ENCODE results near the gene GRHL1.

The GRHL1 gene

DNA sequence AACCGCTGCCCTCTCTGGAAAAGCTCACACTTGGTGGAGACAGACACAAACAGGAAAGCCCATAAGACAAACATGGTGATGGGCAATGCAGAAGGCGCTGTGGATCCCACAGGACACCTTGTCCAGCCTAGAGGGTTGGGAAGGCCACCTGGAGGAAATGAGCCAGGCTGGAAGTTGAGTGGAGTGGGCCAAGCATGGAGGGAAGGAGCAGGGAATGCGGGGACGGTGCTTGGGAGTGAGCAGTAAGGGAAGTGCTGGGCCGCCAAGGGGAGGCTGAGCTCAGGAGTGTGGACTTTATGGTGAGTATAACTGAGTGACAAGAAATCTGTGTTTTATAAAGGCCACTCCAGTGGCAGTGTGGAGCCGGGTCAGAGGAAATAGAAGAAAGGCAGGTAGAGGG lies 2.8 kb upstream of the GRHL1 start:
- DNase-seq (ENCODE audit: low spot score): no peak

DNA sequence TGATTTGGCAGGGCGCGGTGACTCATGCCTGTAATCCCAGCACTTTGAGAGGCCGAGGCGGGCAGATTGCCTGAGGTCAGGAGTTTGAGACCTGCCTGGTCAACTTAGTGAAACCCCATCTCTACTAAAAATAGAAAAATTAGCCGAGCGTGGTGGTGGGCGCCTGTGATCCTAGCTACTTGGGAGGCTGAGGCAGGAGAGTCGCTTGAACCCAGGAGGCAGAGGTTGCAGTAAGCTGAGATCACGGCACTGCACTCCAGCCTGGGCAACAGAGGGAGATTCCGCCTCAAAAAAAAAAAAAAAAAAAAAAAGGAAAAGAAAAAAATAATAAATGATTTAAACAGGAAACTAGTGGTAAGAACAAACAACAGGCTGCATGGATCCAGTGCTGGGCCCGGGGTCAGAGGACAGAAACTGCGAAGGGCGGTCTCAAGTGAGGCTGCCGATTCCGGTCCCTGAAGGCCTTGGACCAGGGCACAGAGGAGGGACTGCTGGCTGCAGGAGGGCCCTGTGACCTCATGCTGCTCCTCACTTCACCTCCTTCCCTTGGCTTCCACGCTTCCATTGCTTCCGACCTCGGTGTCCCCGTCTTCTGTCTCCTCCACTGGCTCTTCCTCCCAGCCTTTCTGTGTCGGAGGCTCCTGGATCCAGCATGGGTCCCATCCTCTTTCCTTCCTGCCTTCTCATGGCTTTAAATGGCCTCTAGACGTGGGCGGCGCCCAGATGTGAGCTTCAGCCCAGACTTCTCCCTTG lies 2.1 kb upstream of the GRHL1 start:
- DNase-seq (ENCODE audit: low spot score): no peak

DNA sequence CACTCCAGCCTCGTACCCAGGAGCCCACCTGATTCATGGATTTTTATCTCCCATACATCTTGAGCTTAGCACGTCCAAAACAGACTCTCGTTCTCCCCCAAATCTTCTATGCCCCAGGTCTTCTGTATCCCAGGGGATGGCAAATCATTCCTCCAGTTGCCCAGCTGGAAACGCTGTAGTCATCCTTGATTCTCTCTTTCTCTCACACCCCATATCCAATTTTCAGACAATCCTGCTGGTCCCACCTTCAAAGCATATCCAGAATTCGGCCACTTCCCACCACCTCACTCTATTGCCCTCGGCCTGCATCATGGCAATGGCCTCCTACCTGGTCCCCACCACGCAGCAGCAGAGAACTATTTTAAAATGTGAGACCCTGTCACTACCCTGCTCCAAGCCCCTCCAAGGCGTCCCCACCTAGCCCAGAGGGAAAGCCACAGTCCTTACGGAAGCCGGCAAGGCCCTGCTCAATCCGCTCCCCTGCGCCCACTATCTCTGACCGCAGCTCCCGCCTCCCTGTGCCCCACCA lies 1.4 kb upstream of the GRHL1 start:
- DNase-seq (ENCODE audit: low spot score): no peak

DNA sequence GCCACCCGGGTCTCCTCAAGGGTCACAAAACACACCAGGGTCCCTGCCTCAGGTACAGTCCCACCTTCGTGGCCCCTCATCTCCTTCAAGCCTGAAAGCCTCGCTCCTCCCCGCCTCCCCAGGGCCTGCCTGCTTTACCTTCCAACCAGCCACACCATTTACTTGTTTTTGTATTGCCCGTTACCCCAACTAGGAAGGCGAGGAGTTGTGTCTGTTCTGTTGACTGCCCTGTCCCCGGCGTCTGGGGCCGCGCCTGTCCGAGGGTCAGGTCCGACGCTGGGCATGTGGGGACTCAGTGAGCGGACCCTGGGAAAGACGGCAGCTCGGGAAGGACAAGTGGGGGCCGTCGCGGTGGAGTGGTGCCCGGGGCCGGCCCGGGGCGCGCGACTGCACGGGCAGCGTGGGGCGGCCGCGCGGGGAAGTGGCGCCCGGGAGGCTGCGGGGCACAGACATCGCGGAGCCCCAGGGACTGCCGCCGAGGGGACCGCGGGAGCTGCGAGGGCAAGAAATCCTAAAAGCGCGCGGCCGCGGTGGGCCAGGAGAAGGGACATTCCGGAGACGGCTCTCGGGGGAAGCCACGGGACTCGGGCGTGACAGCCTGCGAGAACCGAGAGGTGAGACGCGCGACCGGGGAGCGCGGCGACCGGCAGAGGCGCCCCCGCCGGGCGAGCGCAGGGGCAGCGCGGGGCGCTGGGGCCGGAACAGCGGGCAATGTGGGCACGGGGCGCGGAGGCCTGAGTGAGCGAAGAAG lies 797 bp upstream of the GRHL1 start:
- DNase-seq (ENCODE audit: low spot score): no peak

DNA sequence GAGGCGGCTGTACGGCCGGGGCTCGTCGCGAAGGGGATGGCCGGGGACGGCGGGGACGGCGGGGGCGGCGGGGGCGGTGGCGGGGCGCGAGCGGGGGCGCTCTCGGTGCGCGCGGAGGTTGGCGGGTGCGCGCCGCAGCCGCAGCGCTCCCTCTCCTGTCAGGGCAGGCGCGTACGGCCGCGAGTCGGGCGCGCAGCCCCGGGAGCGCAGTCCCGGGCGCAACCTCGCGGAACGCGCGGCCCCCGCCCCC lies 296 bp upstream of the GRHL1 start:
- no peak for DNase-seq (ENCODE audit: low spot score)

DNA sequence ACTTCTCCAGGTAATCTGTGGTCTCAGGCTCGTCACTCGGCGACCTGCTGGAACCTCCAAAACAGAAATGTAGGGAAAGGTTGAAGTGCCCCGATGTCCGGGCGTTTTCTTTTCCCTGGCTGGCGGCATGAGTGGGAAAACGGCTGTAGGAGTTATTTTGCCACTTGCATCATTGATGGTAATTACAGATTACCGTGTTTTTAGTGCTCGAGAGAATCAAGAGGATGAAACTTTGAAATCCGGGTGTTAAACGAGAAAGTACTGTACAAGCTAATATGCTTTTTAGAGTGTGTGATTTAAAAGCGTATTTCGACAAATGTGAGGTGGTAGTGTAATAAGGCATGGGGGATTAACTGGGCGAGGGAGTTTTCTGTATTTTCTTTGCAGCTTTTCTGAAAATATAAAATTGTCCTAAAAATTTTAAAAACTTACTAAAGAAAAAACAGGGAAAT lies 819 bp downstream of the GRHL1 start:
- DNase-seq (ENCODE audit: low spot score): peak; percentile 35

DNA sequence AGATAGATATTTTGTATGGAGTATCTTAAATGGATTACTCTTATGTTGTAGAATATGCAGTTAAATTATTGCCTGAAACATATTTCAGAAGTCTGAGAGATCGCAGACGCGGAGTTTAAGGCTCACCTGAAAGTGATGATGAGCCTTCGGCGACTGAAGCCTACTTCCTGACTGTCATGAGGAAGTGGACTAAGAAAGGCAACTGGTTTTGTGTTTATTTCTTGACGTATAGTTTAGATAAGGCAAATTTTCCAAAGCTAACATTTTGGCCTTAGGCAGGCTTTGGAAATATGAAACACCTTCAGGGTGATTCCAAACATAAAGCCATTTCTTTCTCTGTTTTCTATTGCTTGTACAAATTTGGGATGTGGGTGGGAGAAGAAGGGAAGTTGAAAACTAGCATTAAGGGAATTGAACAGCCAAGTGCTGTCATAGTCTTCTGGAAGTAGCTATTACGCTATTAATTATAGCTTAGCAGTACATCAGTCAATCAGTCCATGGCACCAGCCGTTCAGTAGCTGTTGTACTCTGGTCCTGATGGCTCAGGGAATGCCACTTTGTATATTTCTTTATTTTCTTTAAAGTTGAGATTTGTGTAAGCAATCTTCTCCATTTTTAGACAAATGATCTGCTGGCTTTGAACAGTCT lies 1.5 kb downstream of the GRHL1 start:
- no peak for DNase-seq (ENCODE audit: low spot score)

DNA sequence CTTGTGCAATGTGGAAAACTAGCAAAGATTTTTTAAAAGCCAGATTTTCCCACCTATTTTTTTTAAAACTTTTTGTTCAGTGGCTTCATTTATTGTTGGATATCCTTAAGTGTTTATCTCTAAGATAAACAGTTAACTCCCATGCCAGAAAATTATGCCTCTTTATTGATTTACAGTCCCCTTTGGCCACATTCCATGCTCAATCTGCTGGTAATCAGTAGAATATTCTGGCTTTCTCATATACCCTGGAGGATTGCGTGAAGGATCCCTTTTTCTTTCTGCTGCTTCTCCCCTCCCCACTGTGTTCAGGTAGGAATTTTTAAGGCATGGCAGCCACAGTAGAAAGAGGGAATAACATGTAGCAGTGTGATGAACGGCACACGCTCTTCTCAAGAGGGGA lies 2.6 kb downstream of the GRHL1 start:
- DNase-seq (ENCODE audit: low spot score): no peak

DNA sequence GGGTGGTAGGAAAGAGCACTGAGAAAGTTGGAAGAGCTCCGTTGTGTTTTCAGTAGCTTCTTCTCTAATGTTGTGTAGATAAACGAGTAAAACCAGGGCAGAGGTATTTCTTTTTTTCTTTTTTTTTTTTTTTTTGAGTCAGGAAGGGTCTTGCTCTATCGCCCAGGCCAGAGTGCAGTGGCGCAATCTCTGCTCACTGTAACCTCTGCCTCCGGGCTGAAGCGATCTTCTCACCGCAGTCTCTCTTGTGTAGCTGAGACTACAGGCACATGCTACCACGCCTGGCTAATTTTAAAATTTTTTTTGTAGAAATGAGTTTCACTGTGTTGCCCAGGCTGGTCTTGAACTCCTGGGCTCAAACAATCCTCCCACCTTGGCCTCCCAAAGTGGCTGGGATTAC lies 6.6 kb downstream of the GRHL1 start:
- no peak for DNase-seq (ENCODE audit: low spot score)

DNA sequence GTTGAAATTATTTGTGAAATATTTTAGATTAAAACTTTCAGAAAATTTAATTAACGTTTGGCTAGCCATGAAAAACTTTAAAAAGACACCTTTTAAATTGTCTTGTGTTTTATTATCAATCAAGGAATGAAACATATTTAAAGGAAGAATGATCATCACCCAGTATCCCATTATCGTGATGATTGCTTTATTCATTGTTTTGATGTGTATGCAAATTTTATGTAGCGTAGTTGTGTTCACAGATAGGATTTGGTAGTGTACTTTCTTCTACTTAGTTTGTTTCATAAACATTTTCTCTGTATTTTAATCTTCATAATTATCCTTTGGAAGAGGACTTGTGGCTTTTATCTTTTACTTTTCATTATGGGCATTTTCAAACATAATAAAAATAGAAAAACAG lies 7.8 kb downstream of the GRHL1 start:
- no peak for DNase-seq (ENCODE audit: low spot score)

DNA sequence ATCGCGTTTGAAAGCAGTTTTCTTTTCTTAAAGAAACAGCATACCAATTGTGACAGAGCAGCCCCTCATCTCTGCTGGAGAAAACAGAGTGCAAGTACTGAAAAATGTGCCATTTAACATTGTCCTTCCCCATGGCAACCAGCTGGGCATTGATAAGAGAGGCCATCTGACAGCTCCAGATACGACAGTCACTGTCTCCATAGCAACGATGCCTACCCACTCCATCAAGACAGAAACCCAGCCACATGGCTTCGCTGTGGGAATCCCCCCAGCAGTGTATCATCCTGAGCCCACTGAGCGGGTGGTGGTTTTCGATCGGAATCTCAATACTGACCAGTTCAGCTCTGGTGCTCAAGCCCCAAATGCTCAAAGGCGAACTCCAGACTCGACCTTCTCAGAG lies 9.5 kb downstream of the GRHL1 start:
- no peak for DNase-seq (ENCODE audit: low spot score)

DNA sequence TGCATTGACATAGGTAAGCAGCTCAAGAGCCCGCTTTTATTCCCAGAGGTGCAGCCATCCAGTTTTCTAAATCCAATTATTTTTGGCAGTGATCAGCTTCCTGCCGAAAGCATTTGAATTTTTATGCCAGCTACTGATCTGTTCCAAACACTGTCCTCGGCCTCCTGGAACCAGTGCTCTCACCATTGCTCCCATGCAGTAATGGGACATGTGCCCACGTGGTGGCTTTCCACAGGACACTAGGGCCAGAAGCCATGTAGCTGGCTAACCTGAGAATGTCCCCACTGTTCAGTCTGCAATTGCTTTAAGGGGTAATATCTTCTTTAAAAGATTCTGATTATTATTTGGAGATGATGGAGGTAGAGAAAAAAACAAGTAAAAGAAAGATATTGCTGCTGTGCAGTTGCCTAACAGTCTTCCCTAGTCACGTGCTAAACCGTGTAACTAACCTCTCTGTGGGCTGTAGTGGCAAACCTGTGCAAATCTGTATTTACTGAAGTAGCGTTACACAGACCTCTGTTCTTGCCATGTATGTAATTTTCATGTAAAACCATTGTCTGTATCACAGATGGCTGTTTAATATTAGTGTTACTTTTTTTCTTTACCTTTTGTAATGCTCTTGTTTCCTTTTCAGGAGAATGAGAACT lies 13.0 kb downstream of the GRHL1 start:
- no peak for DNase-seq (ENCODE audit: low spot score)

DNA sequence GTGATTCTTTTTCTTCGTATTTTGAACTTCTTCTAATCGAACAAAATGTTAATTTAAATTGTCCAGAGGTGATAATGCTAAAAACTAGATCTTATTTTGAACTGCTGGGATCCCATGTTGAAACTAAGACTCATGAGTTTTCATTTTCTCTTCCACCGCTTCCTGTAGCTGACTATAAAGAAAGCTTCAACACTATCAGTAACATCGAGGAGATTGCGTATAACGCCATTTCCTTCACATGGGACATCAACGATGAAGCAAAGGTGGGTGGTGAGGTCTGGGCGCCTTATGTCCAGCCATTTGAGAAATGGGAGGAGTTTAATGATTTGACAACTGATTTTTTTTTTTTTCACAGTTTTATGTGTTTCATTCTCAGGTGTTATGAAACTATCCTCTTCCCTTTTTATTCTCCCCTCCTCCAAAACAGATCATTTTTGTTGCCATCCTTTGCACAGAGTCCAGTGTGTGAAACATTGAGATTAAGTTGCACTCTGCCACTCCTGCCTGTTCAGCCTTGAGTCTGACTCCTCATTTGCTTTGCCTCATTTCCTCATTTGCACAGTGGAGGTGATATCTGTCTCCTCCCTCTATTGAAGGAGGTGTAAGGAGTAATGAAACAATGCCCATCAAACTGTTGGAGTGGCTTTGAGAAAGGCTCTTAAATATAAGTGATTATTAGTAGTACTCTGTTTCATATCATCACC lies 13.8 kb downstream of the GRHL1 start:
- DNase-seq (ENCODE audit: low spot score): no peak

DNA sequence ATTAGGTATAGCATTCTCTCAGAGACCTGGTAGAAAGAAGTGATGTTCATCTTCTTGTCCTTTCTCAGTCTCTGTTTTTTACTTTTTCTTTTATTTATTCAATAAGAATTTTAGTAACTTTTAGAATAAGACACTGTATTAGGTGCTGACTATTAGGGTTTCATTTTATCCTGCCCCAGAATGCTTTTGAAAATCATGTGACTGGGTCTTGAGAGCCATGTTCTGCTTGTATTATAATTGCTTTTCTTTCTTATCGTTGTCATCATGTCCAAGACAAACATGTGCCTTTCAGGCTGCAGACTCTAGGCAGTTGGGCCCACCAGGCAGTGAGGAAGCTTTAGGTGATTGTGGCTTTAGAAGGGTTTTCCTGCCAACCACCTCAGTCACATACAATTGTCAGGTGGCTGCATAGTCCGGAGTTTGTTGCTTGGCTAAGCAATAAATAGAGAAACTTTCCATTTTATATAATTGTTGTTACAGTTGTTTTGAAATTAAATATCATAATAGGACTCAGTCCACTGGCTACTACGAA lies 15.1 kb downstream of the GRHL1 start:
- no peak for DNase-seq (ENCODE audit: low spot score)

DNA sequence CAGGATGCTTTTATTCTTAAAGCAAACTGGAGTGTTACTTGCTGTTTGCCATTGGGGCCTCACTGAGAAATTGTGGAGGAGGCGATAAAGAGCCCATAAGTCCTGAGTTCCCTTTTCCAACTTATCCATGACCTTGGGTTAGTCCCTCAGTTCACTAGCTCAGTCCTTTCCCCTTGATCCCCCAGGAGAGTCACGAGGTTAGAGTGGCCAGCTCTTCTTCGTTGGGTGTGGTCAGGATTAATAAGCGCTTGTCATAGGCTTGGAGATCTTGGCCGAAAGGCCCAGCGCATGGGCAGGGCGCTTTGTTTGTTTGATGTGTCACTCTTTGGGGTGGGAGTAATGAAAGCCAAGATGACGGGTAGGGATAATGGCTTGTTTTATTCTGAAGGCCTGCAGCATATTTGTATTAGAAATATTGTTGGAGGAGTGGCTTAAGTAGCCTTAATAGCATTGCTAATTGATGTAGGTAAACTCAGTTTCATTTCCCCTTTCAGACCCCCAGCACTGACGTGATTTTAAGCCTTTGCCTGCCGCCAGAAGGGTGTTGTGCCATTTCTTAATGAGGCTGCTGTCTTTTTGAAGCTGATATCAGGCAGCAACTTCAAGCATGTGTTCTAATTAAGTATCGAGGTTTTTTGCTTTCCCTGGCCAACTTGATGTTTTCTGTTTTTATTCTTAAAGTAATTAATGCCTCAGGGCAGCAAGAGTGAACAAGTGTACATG lies 15.7 kb downstream of the GRHL1 start:
- no peak for DNase-seq (ENCODE audit: low spot score)

DNA sequence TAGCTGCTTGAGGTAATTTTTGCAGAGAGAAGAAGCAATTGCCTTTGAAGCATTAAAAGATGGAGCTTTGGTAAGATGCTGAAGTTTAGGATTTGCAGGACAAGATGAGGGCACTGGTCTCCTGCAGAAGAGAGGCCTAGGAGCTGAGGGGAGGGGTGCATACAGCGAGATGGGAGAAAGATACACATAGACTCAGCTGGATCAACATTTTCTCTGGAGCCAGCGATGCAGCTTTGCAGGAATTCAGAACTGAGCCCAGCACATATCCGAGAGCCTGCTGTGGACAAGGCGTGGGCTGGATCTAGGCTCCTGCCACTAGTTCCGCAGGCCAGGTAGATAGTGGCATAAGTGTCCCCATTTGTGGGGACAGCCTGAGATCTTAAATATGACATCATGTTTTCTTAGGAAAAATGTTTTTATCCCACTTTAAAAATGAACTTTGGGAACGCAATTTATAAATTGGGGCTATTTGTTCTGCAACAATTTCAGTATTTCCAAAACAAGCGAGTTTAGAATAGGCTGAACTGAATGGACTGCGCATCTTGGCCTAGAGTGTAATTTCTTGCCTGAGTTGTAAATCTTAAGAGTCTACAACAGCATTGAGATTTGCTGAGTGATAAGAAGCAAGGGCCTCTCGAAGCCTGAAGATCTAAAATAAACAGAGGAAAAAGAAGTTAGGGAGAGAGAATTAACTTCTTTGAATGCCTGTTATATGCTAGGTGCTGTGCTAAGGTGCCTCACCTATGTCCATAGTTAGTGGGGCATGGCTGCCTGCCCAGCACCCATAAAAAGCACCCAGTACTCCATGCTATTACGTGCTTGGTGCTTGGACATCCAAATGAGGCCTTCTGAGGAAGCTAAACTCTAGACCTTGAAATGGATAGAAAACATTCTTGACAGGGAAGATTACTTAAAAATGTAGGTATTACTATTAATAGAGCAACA lies 17.3 kb downstream of the GRHL1 start:
- no peak for DNase-seq (ENCODE audit: low spot score)

DNA sequence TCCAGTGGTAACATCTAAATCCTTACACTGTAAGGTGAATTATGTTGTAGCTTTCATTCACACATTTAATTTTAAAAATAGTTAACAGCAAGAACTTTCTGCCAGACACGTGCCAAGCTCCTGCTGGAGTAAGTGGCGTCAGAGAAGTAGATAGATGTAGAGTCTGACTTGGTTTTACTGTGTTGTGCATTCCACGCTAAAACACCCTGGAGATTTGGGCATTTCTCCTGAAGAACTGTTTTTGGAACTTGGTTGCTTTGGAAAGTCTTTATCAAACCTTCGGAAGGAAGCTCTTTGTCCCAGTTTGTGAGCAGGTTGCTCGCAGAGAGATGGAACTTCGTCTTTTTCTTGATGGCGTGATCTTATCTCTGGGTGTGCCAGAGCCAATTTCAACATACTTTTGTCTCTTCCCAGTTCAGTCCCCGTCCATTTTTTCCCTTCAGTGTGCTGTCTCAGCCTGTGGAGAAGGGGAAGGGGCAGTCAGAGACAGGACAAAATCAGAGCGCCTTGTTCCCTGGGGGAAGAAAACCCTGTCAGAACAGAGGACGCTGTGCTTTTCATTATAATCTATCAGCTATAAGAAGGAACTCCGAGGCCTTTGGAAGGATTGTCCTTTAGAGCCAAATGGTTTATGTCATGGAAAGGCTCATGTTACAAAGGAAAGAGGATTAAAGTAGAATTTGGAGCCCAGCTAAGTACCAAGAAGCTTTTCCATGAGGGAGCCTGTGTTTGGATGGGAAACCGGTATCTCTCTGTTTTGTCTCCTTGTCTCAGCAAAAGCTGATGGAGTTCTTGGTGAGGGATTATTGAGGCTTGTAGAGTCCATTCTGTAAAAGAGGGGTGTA lies 18.9 kb downstream of the GRHL1 start:
- DNase-seq (ENCODE audit: low spot score): no peak

DNA sequence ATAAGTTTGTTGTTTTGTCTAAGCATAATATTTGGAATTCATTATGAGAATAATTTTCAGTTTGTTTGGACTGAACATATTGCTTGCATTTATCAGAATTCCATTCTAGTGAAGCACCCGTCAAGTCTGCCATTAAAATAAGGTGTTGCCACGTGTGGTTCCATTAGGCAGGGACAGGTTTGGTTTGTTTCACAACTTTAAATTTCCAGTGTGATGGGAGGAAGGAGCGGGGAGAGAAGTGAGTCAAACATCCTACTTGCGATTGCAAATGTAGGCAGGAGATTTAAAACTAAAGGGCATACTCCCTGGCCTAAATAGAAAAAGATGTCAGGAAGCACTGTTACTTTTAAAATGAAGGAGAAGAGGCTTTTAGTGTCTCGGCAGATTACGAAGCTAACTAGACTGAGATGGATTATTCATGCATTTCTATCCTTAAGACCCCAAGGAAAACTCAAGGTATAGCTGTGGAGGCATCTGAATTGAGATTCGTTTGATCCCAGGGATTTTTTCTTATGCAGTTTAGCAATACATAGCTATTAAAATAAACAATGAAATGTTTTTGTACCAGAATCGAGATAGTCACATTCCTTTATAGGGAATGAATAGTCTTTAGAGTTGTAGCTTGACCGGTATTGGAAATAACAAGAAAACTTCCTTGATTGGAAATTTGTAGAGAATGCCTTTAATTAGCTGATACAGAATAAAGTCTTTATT lies 19.8 kb downstream of the GRHL1 start:
- DNase-seq (ENCODE audit: low spot score): no peak

Data from iPS-NIHi11 (cell line).